Nucleus accumbens (tissue), 56 donors: ENCODE results near the gene TRIM15.
"Not testable (repeated sequence)": the region's sequence is repeated elsewhere in the genome, so short reads cannot be mapped to it uniquely, and the experiment has no call there.

Experiments used
- DNase-seq, 56 donors: peaks; one replicate each; lab custom pipeline; 2025; lab: John Stamatoyannopoulos, UW

The TRIM15 gene

GRCh38 chr6:30160785-30161531 lies 2.4 kb upstream of the TRIM15 start, which contains the start of gene TRIM10:
Gene TRIM10 (minus strand): TSS chr6:30161211. CDS start chr6:30160858, 353 bp downstream.
- no peak for DNase-seq

- DNase-seq = no peak
Measured at GRCh38 chr6:30162265-30163089, 869 bp upstream of the TRIM15 start.

GRCh38 chr6:30163918-30164654 lies 740 bp downstream of the TRIM15 start:
- DNase-seq = no peak

GRCh38 chr6:30164714-30165113 lies 1.4 kb downstream of the TRIM15 start:
- no peak for DNase-seq

- not testable (repeated sequence) for DNase-seq
Measured at GRCh38 chr6:30165238-30165637, 1.9 kb downstream of the TRIM15 start.

GRCh38 chr6:30167101-30167500 lies 3.8 kb downstream of the TRIM15 start:
- no peak for DNase-seq

- DNase-seq = no peak
Measured at GRCh38 chr6:30168741-30169140, 5.4 kb downstream of the TRIM15 start.

GRCh38 chr6:30169658-30170614 lies 6.6 kb downstream of the TRIM15 start:
- DNase-seq = no peak

- DNase-seq = no peak
Measured at GRCh38 chr6:30171677-30172471, 8.5 kb downstream of the TRIM15 start.

GRCh38 chr6:30172681-30173080 lies 9.3 kb downstream of the TRIM15 start:
- no peak for DNase-seq

- DNase-seq = no peak
Measured at GRCh38 chr6:30175765-30176164, 12.4 kb downstream of the TRIM15 start.

GRCh38 chr6:30178837-30179236 lies 15.5 kb downstream of the TRIM15 start:
- DNase-seq = no peak

- no peak for DNase-seq
Measured at GRCh38 chr6:30180145-30180544, 16.8 kb downstream of the TRIM15 start.

- DNase-seq = no peak
Measured at GRCh38 chr6:30184417-30185031, 21.2 kb downstream of the TRIM15 start.

GRCh38 chr6:30185846-30186484 lies 22.6 kb downstream of the TRIM15 start:
- no peak for DNase-seq

- no peak for DNase-seq
Measured at GRCh38 chr6:30188541-30188940, 25.2 kb downstream of the TRIM15 start.

GRCh38 chr6:30192076-30192475 lies 28.7 kb downstream of the TRIM15 start:
- peak in 33 of 56 donors; percentile 3 to 80 (median 32) for DNase-seq
